Epithelial cell of proximal tubule (primary cell): ENCODE results near the gene RGP1. TPM values are rescaled to one million over a fixed set of nuclear protein-coding genes. Genes with fewer than 3 reads are reported as not detected.
A peak's percentile ranks its signal among the peaks of the same experiment; 100 is the strongest.

ENCODE experiments used
- DNase-seq: peaks from one replicate; pipeline ENCODE4 v3.0.0-alpha.2; 2011; ENCODE audit warnings: low read depth
- H3K4me3 ChIP-seq: 2 replicates; pipeline ENCODE4 v1.5.1; 2011; ENCODE audit warnings: low read depth, mild to moderate bottlenecking, low read length
- total RNA-seq: library from RNA; depleted of rRNA; stranded (reverse); fragments of >200 nt; gene quantifications from 2 replicates; pipeline ENCODE4 v1.2.3, GENCODE V29; 2015
- TF ChIP-seq, protein P1 (sequence below): conservative IDR thresholded peaks from 2 replicates; pipeline ENCODE4 v1.5.1; 2012; ENCODE audit warnings: low read depth, mild to moderate bottlenecking, low read length

Gene RGP1
- total RNA-seq, 1 donor from 2014 or later: 14.9 TPM

- no peak overlapping the region for H3K4me3 ChIP-seq
- no peak for DNase-seq
These were observed 15.0 kb upstream of the RGP1 start for GRCh38 chr9:35734096-35734495.

DNA sequence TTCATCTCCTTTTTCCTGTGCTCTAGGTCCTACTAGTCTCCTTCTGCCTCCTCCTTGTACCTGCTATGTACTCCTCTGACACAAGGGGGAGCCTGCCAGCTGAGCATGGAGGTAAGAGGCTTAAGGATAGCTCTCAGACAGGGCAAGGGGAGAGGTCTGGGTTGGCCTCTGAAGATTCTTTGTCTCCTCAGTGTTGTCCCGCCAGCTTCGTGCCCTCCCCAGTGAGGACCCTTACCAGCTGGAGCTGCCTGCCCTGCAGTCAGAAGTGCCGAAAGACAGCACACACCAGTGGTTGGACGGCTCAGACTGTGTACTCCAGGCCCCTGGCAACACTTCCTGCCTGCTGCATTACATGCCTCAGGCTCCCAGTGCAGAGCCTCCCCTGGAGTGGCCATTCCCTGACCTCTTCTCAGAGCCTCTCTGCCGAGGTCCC, 12.9 kb upstream of the RGP1 start:
- no peak for DNase-seq
- TF ChIP-seq, protein P1, sequence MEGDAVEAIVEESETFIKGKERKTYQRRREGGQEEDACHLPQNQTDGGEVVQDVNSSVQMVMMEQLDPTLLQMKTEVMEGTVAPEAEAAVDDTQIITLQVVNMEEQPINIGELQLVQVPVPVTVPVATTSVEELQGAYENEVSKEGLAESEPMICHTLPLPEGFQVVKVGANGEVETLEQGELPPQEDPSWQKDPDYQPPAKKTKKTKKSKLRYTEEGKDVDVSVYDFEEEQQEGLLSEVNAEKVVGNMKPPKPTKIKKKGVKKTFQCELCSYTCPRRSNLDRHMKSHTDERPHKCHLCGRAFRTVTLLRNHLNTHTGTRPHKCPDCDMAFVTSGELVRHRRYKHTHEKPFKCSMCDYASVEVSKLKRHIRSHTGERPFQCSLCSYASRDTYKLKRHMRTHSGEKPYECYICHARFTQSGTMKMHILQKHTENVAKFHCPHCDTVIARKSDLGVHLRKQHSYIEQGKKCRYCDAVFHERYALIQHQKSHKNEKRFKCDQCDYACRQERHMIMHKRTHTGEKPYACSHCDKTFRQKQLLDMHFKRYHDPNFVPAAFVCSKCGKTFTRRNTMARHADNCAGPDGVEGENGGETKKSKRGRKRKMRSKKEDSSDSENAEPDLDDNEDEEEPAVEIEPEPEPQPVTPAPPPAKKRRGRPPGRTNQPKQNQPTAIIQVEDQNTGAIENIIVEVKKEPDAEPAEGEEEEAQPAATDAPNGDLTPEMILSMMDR: peak; percentile 93
- H3K4me3 ChIP-seq: no peak overlapping the region

More at GRCh38 chr9:35734096-35734495, 15.0 kb upstream of the RGP1 start:
- TF ChIP-seq, protein P1: no peak

DNA sequence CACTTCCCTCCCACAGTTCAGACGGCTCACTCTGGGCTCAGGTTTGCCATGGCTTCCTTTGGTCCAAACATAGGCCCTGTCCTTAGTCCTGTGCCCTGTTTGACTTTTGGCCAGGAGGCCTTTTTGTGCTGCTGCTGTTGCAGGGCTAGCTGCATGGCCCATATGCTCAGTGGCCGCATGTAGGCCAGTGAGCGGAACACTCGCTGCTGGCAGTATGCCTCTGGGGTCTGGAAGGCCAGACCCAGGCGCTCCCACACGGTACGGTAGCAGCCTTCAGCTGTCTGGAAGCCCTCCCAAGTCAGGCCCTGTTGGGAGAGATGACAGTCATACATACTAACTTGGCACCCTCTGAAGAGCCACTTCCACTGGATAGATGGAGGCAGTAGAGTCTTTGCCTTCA, 11.9 kb upstream of the RGP1 start:
- DNase-seq: no peak
- H3K4me3 ChIP-seq: no peak overlapping the region
- TF ChIP-seq, protein P1: no peak

- DNase-seq: no peak
- TF ChIP-seq, protein P1: no peak
- H3K4me3 ChIP-seq: no peak overlapping the region
These were observed 10.9 kb upstream of the RGP1 start for GRCh38 chr9:35738186-35738585.

- TF ChIP-seq, protein P1: no peak
- DNase-seq: no peak
- H3K4me3 ChIP-seq: no peak overlapping the region
These were observed 10.2 kb upstream of the RGP1 start for GRCh38 chr9:35738924-35739323.

DNA sequence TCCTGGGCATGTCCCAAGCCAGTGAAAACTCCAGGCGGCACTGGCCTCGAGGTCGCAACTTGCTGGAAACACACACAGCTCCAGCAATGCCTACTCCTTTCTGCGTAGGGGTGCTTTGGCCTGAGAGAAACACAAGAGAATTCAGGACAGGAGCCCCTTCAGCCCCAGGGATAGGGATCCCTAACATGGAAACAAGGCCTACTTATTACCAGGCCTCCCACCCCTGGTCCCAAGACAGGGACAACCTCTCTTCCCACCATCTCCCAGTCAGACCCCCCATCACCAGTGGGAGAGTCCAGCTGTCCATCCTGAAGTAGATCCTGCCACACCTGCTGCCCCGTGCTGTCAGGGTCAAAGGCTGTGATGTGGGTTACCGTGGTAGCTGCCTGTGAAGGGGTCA, 8.8 kb upstream of the RGP1 start:
- no peak for DNase-seq
- TF ChIP-seq, protein P1: no peak
- H3K4me3 ChIP-seq: no peak overlapping the region

DNA sequence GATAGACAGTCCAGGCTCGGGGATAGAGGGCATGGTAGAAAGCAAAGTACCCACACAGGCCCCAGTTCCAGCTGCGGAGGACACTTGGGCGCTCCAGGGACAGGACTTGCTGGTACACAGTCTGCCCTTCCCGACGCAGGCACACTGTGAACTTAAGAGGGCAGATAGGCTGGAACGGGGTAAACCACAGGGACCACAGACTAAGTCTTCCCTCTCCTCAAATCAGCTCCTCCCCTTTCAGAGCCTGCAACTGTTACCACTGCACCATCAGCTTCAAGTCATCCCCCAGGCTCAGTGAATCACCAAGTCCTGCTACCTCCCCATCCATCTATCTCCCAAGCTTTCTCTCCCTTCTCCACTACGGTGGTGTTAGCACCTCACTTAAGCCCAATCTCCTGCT, 7.3 kb upstream of the RGP1 start:
- no peak for DNase-seq
- TF ChIP-seq, protein P1: no peak
- no peak overlapping the region for H3K4me3 ChIP-seq
